ENCODE measurements around the gene LCLAT1. TPM values are rescaled to one million over a fixed set of nuclear protein-coding genes. Genes with fewer than 3 reads are reported as not detected.

The LCLAT1 gene
- total RNA-seq, 1 experiment from 2014 or later, result 32.9 TPM

DNA sequence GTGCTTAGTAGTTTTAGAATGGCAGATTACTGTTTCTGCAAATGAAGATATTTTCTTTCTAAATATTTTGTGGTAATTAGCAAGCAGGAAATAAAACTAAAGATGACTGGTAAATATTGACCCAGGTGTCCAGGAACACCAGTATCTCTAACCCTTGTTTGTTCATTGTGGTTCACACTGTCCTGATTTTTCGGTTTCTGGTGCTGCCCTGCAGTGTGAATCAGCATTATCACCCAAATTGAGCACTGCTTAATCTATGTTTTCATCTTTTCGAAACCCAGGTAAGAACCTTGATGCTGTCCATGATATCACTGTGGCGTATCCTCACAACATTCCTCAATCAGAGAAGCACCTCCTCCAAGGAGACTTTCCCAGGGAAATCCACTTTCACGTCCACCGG, 192.8 kb downstream of the LCLAT1 start:
- no peak overlapping the region for H3K9ac ChIP-seq (ENCODE audit: extremely low read depth, insufficient read length, low read length)
- H2AFZ ChIP-seq (ENCODE audit: low read length), result no peak overlapping the region
- H2BK120ac ChIP-seq (ENCODE audit: low read depth, low read length, poor library complexity, severe bottlenecking), result no peak overlapping the region
- no peaks in the 10 kb centered on the region for H3K27me3 ChIP-seq (ENCODE audit: insufficient read depth, low read length)
- no peak overlapping the region for H3K18ac ChIP-seq (ENCODE audit: insufficient read length, low read depth, low read length)
- no peak overlapping the region for H2BK12ac ChIP-seq (ENCODE audit: insufficient read length, low read depth, low read length)
- no peaks in the 10 kb centered on the region for H4K20me1 ChIP-seq (ENCODE audit: control insufficient read depth, insufficient read depth, insufficient read length)
- H3K79me1 ChIP-seq (ENCODE audit: insufficient read depth, low read depth, low read length, poor library complexity, severe bottlenecking), result no peaks in the 10 kb centered on the region
- Mint-ChIP-seq H3K27me3 (ENCODE audit: low read depth) (no peaks in the 10 kb centered on the region), H3K4me3 (no peak overlapping the region), H3K36me3 (ENCODE audit: insufficient read depth in 1 of 3, low read depth in 3 of 3) (peaks cover 0 to 23% (median 12%) of the 10 kb centered on the region in 3 experiments; a peak in 5 of 7 replicates), H3K27ac (no peak overlapping the region; a peak in 1 of 7 replicates), H3K4me1 (no peaks in the 10 kb centered on the region), H3K9me3 (no peaks in the 10 kb centered on the region)
- H4K8ac ChIP-seq (replicated peaks; ENCODE audit: insufficient read length, low read depth, low read length), result no peak overlapping the region
- H3K27ac ChIP-seq (ENCODE audit: insufficient read length, low read depth, low read length), result no peak overlapping the region
- H3K4me1 ChIP-seq (ENCODE audit: insufficient read depth, low read length), result no peaks in the 10 kb centered on the region
- no peak overlapping the region for H3K23ac ChIP-seq (ENCODE audit: insufficient read length, low read depth, low read length)
- no peak overlapping the region for H2BK5ac ChIP-seq (ENCODE audit: insufficient read length, low read length)
- no peaks in the 10 kb centered on the region for H3K79me2 ChIP-seq (ENCODE audit: insufficient read depth, low read length)
- no peak overlapping the region for H4K91ac ChIP-seq (ENCODE audit: insufficient read length, low read depth, low read length)
- H4K5ac ChIP-seq (ENCODE audit: insufficient read length, low read depth, low read length), result no peak overlapping the region
- H3K14ac ChIP-seq (ENCODE audit: insufficient read depth, low read length), result no peak overlapping the region
- WGBS (ENCODE audit: extremely low coverage, insufficient read length, low lambda C conversion rate), result no CpG with 5 or more reads among the region's 5 CpGs
- H2BK15ac ChIP-seq (ENCODE audit: low read depth, low read length), result no peak overlapping the region
- no peak overlapping the region for H2AK5ac ChIP-seq (ENCODE audit: insufficient read length, low read length)
- H3K56ac ChIP-seq (ENCODE audit: insufficient read length, low read depth, low read length), result no peak overlapping the region
- TF ChIP-seq, protein P1, sequence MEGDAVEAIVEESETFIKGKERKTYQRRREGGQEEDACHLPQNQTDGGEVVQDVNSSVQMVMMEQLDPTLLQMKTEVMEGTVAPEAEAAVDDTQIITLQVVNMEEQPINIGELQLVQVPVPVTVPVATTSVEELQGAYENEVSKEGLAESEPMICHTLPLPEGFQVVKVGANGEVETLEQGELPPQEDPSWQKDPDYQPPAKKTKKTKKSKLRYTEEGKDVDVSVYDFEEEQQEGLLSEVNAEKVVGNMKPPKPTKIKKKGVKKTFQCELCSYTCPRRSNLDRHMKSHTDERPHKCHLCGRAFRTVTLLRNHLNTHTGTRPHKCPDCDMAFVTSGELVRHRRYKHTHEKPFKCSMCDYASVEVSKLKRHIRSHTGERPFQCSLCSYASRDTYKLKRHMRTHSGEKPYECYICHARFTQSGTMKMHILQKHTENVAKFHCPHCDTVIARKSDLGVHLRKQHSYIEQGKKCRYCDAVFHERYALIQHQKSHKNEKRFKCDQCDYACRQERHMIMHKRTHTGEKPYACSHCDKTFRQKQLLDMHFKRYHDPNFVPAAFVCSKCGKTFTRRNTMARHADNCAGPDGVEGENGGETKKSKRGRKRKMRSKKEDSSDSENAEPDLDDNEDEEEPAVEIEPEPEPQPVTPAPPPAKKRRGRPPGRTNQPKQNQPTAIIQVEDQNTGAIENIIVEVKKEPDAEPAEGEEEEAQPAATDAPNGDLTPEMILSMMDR (conservative IDR thresholded peaks at IDR 0.05), result no peak
- H2BK20ac ChIP-seq (ENCODE audit: low read depth, low read length, poor library complexity, severe bottlenecking), result no peak overlapping the region
- H3K4me2 ChIP-seq (ENCODE audit: insufficient read depth, insufficient read length, low read length), result no peak overlapping the region
- H3K23me2 ChIP-seq (ENCODE audit: insufficient read length, low read depth, low read length, poor library complexity, severe bottlenecking), result no peaks in the 10 kb centered on the region
- no peak overlapping the region for H3T11ph ChIP-seq (ENCODE audit: low read length)
- no peak overlapping the region for H3K4ac ChIP-seq (ENCODE audit: low read depth, low read length)
- DNase-seq, result no peak
- no peaks in the 10 kb centered on the region for H3K9me3 ChIP-seq (ENCODE audit: control insufficient read depth, low read depth, low read length)

Data from H9 (cell line).